Trophoblast cell (in vitro differentiated cells and primary cell): Measurements from ENCODE around the gene CATSPERE.

ENCODE experiments used
- DNase-seq, 2 donors: peaks; one replicate each; pipeline ENCODE4 v3.0.0-alpha.2; 2016
- H2AFZ ChIP-seq: 2 replicates; pipeline ENCODE4 v1.6.1; 2013; ENCODE audit warnings: low read length, moderate library complexity, mild to moderate bottlenecking; ENCODE audit not compliant: insufficient read depth, poor library complexity
- H2AK5ac ChIP-seq: 2 replicates; pipeline ENCODE4 v1.6.1; 2013; ENCODE audit warnings: mild to moderate bottlenecking, low read length
- H2BK120ac ChIP-seq: 2 replicates; pipeline ENCODE4 v1.6.1; 2013; ENCODE audit warnings: low read length, mild to moderate bottlenecking, moderate library complexity; ENCODE audit not compliant: insufficient read depth, poor library complexity
- H2BK12ac ChIP-seq: 2 replicates; pipeline ENCODE4 v1.6.1; 2013; ENCODE audit warnings: mild to moderate bottlenecking, low read length, moderate library complexity
- H2BK5ac ChIP-seq: 2 replicates; pipeline ENCODE4 v1.6.1; 2013; ENCODE audit warnings: low read length, low read depth, moderate library complexity, mild to moderate bottlenecking; ENCODE audit not compliant: poor library complexity
- H3K14ac ChIP-seq: 2 replicates; pipeline ENCODE4 v1.6.1; 2013; ENCODE audit warnings: mild to moderate bottlenecking, low read length
- H3K18ac ChIP-seq: 2 replicates; pipeline ENCODE4 v1.6.1; 2013; ENCODE audit warnings: mild to moderate bottlenecking, low read length
- H3K23ac ChIP-seq: 2 replicates; pipeline ENCODE4 v1.6.1; 2013; ENCODE audit warnings: low read length
- H3K27ac ChIP-seq: 2 replicates; pipeline ENCODE4 v1.5.1; 2013; ENCODE audit warnings: low read depth, mild to moderate bottlenecking, inconsistent platforms, low read length, moderate library complexity
- H3K27me3 ChIP-seq: 2 replicates; pipeline ENCODE4 v1.6.1; 2013; ENCODE audit warnings: inconsistent platforms, mild to moderate bottlenecking, low read length, moderate library complexity; ENCODE audit not compliant: insufficient read depth
- H3K36me3 ChIP-seq, 2 experiments: 1 replicate in 1 of 2; 2 replicates in 1 of 2; pipeline ENCODE4 v1.6.1; 2013; ENCODE audit warnings: low read length in 2 of 2, mild to moderate bottlenecking in 2 of 2, moderate library complexity in 1 of 2; ENCODE audit not compliant: insufficient read depth in 2 of 2, control insufficient read depth in 1 of 2
- H3K4ac ChIP-seq: 2 replicates; pipeline ENCODE4 v1.6.1; 2013; ENCODE audit warnings: low read depth, mild to moderate bottlenecking, low read length, moderate library complexity
- H3K4me1 ChIP-seq, 2 experiments: 1 replicate in 1 of 2; 2 replicates in 1 of 2; pipeline ENCODE4 v1.6.1; 2013; ENCODE audit warnings: low read length in 2 of 2, mild to moderate bottlenecking in 2 of 2, moderate library complexity in 1 of 2; ENCODE audit not compliant: insufficient read depth in 2 of 2, control insufficient read depth in 1 of 2
- H3K4me2 ChIP-seq: 2 replicates; pipeline ENCODE4 v1.6.1; 2013; ENCODE audit warnings: inconsistent platforms, mild to moderate bottlenecking, low read length, moderate library complexity
- H3K4me3 ChIP-seq: 2 replicates; pipeline ENCODE4 v1.5.1; 2013; ENCODE audit warnings: mild to moderate bottlenecking, low read depth, low read length, inconsistent platforms
- H3K79me1 ChIP-seq: one replicate; pipeline ENCODE4 v1.6.1; 2013; ENCODE audit warnings: low read length
- H3K79me2 ChIP-seq: 2 replicates; pipeline ENCODE4 v1.6.1; 2013; ENCODE audit warnings: low read length, mild to moderate bottlenecking; ENCODE audit not compliant: control insufficient read depth, insufficient read depth, poor library complexity
- H3K9ac ChIP-seq: 2 replicates; pipeline ENCODE4 v1.6.1; 2013; ENCODE audit warnings: mild to moderate bottlenecking, low read length
- H3K9me3 ChIP-seq: 2 replicates; pipeline ENCODE4 v1.6.1; 2013; ENCODE audit warnings: low read depth, mild to moderate bottlenecking, control low read depth, inconsistent platforms, low read length; ENCODE audit not compliant: insufficient read depth
- H4K12ac ChIP-seq: 2 replicates; pipeline ENCODE4 v1.6.1; 2013; ENCODE audit warnings: low read depth, mild to moderate bottlenecking, low read length, moderate library complexity
- H4K8ac ChIP-seq: 2 replicates; pipeline ENCODE4 v1.6.1; 2013; ENCODE audit warnings: low read depth, mild to moderate bottlenecking, low read length, moderate library complexity
- H4K91ac ChIP-seq: one replicate; pipeline ENCODE4 v1.6.1; 2013; ENCODE audit warnings: low read depth, mild to moderate bottlenecking, low read length, moderate library complexity
- WGBS: extraction: QIAGEN DNeasy Blood & Tissue Kit; methylation state at CpG from one replicate; pipeline ENCODE4 v1.1.7; 2013; ENCODE audit warnings: missing lambda C conversion rate; ENCODE audit not compliant: insufficient read length, insufficient coverage; ENCODE audit errors: extremely low coverage; 5-methylcytosine and 5-hydroxymethylcytosine counted together

The CATSPERE gene

DNA sequence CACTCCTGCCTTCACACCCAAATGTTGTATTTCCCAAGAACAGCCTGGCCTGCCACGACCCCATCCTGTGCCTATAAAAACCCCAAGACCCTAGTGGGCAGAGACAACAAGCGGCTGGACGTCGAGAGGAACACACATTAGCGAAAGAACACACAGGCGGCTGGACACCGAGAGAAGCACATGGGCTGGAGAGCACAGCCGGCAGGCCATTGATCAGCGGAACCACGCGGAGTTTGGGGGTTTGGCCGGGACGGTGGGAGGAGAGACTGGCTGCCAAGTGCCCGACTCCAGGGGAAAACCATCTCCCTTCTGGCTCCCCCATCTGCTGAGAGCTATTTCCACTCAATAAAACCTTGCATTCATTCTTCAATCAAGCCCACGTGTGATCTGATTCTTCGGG, 181.5 kb downstream of the CATSPERE start:
- H3K4me1 ChIP-seq = no peaks in the 10 kb centered on the region
- no peaks in the 10 kb centered on the region for H3K9me3 ChIP-seq
- no peak overlapping the region for H2BK120ac ChIP-seq
- H4K8ac ChIP-seq = no peak overlapping the region
- H3K14ac ChIP-seq = no peak overlapping the region
- H3K9ac ChIP-seq = no peak overlapping the region
- H2AK5ac ChIP-seq = no peak overlapping the region
- no peak overlapping the region for H4K91ac ChIP-seq
- no peaks in the 10 kb centered on the region for H3K36me3 ChIP-seq
- no peak overlapping the region for H3K4me2 ChIP-seq
- no CpG with 5 or more reads among the region's 16 CpGs for WGBS
- H3K4me3 ChIP-seq = no peak overlapping the region
- no peak overlapping the region for H3K4ac ChIP-seq
- no peaks in the 10 kb centered on the region for H3K79me1 ChIP-seq
- no peak overlapping the region for H2BK5ac ChIP-seq
- H3K18ac ChIP-seq = no peak overlapping the region
- no peaks in the 10 kb centered on the region for H3K79me2 ChIP-seq
- H4K12ac ChIP-seq = no peak overlapping the region
- H3K23ac ChIP-seq = no peak overlapping the region
- no peaks in the 10 kb centered on the region for H3K27me3 ChIP-seq
- H2AFZ ChIP-seq = no peak overlapping the region
- H3K27ac ChIP-seq = no peak overlapping the region
- no peak for DNase-seq
- H2BK12ac ChIP-seq = no peak overlapping the region

DNA sequence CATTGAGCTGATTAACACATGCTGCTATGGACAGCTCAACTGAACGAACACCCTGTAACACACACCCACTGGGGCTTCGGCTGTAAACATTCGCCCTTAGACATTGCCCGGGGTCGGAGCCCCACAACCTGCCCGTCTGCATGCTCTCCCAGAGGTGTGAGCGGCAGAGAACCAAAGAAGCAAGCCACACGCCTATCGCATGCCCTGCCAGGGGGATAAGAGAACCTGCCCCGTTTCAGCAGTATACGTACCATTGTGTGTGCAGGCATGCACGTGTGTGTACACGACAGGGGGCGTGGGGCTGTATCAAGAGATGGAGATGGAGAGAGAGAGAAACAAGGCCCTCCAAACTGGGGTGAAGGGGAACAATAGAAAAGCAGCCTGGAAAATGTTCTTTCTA, 181.9 kb downstream of the CATSPERE start:
- Histone ChIP-seq H3K27ac (no peak overlapping the region), H4K12ac (no peak overlapping the region), H3K36me3 (no peaks in the 10 kb centered on the region), H2BK120ac (no peak overlapping the region), H3K18ac (no peak overlapping the region), H3K9me3 (no peaks in the 10 kb centered on the region), H2BK5ac (no peak overlapping the region), H3K27me3 (no peaks in the 10 kb centered on the region), H2AFZ (no peak overlapping the region), H3K79me1 (no peaks in the 10 kb centered on the region), H4K91ac (no peak overlapping the region), H3K79me2 (no peaks in the 10 kb centered on the region), H3K9ac (no peak overlapping the region), H3K4me3 (no peak overlapping the region), H3K4me1 (no peaks in the 10 kb centered on the region), H3K4me2 (no peak overlapping the region), H3K23ac (no peak overlapping the region), H4K8ac (no peak overlapping the region), H3K4ac (no peak overlapping the region), H2AK5ac (no peak overlapping the region), H2BK12ac (no peak overlapping the region), H3K14ac (no peak overlapping the region)
- no peak for DNase-seq
- no CpG with 5 or more reads among the region's 14 CpGs for WGBS

DNA sequence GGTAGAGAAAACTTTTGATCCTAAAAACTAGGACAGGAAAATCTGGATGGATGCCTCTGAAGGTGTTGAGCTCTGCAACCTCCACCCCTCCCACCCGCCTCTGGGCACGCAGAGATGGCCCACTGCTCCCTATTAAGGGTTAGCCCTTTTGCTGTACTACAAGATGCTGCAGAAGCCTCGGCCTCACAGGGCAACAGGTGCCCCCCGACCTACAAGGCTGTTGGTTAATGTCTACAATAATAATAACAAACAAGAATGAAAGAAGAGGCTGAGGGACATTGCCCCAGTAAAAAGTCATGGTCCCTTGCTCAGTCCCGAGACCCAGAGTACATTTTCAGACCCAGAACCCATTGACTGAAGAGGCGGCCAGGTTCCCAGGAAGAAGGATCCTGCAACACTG, 184.3 kb downstream of the CATSPERE start:
- no peaks in the 10 kb centered on the region for H3K9me3 ChIP-seq
- H3K4ac ChIP-seq = no peak overlapping the region
- WGBS = no CpG with 5 or more reads among the region's 6 CpGs
- no peak overlapping the region for H2BK12ac ChIP-seq
- no peak overlapping the region for H3K4me2 ChIP-seq
- H3K14ac ChIP-seq = no peak overlapping the region
- no peaks in the 10 kb centered on the region for H3K79me1 ChIP-seq
- H3K4me1 ChIP-seq = no peaks in the 10 kb centered on the region
- H4K12ac ChIP-seq = no peak overlapping the region
- H3K18ac ChIP-seq = no peak overlapping the region
- no peak overlapping the region for H2BK120ac ChIP-seq
- H3K4me3 ChIP-seq = no peak overlapping the region
- no peak overlapping the region for H2AK5ac ChIP-seq
- H3K27me3 ChIP-seq = no peaks in the 10 kb centered on the region
- DNase-seq = no peak
- no peak overlapping the region for H3K9ac ChIP-seq
- H3K23ac ChIP-seq = no peak overlapping the region
- no peak overlapping the region for H2BK5ac ChIP-seq
- H4K8ac ChIP-seq = no peak overlapping the region
- no peaks in the 10 kb centered on the region for H3K79me2 ChIP-seq
- no peak overlapping the region for H4K91ac ChIP-seq
- no peaks in the 10 kb centered on the region for H3K36me3 ChIP-seq
- no peak overlapping the region for H2AFZ ChIP-seq
- no peak overlapping the region for H3K27ac ChIP-seq

DNA sequence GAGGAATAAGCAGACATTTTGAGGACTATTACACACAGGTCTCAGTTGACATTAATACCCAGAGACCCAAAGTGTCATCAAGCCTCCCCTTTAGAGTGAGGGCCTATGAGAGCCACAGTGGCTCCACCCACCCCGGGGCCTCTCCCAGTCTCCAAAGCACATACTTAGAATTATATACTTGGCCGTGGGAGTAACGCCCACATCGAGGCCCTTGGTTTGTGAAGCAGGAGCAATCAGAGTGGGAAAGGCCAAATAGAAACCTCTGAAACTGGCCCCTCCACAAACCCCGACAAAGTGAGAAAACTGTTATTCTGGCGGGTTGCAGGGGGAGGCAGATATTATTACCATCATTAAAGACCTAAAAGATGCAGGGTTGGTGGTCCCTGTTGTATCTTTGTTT, 184.8 kb downstream of the CATSPERE start:
- H4K91ac ChIP-seq = no peak overlapping the region
- H2BK12ac ChIP-seq = no peak overlapping the region

More for the DNA sequence above, 184.8 kb downstream of the CATSPERE start:
- Histone ChIP-seq H3K27me3 (no peaks in the 10 kb centered on the region), H2BK120ac (no peak overlapping the region), H3K14ac (no peak overlapping the region), H3K4me3 (no peak overlapping the region), H3K79me1 (no peaks in the 10 kb centered on the region), H3K27ac (no peak overlapping the region), H2AFZ (no peak overlapping the region), H2BK5ac (no peak overlapping the region), H3K18ac (no peak overlapping the region), H3K23ac (no peak overlapping the region), H3K36me3 (no peaks in the 10 kb centered on the region), H3K9me3 (no peaks in the 10 kb centered on the region), H3K4me2 (no peak overlapping the region), H4K12ac (no peak overlapping the region), H3K9ac (no peak overlapping the region), H4K8ac (no peak overlapping the region), H3K4ac (no peak overlapping the region), H3K4me1 (no peaks in the 10 kb centered on the region), H2AK5ac (no peak overlapping the region), H3K79me2 (no peaks in the 10 kb centered on the region)
- DNase-seq = no peak
- no CpG with 5 or more reads among the region's 6 CpGs for WGBS
